ENCODE data around the gene STX4.
A peak's percentile ranks its signal among the peaks of the same experiment; 100 is the strongest.

STX4 gene

DNA sequence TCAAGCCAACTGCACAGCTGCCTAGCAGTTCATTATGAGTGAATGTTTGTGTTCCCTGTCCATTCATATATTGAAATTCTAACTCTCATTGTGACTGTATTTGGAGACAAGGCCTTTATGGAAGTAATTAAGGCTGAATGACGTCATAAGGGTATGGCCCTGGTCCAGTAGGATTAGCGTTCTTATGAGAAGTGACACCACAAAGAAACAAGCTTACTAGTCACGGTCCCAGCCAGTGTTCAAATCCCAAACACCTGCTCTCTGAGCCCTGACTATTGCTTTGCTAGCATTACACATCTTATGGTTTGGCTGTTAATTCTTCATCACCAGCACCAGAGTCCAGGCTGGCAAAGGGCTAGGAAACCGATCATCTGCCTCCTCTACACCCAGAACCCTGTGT is 38.5 kb downstream of the STX4 start:
- DNase-seq: no peak

DNA sequence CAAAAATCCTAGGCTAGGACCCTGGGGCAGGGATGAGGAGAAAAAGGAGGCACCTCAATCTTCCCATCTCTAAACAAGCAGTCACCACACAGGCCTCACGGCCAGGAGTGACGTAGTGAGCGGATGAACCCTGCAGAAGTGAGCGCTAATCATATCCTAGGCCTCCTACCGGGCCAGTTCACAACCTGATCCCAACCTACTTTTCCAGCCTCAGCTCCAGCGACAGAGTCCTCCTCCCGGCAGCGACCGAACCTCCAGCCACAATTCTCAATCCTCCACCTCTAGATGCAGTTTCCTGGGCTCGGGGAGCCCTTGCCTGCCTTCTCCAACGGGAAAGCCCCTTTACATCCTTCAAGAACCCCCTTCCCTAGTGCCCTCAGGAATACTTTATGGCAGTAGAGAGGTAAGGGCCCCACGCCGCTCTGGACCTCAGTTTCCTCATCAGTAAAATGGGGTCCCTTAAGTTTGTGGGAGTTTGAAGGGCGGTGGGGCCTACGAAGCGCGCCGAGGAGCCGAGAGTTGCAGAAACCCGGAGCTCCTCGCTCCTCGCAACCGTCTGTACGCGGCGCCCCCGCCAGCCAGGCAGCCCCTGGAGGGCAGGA is 39.3 kb downstream of the STX4 start:
- DNase-seq: peak; percentile 42 to 43

DNA sequence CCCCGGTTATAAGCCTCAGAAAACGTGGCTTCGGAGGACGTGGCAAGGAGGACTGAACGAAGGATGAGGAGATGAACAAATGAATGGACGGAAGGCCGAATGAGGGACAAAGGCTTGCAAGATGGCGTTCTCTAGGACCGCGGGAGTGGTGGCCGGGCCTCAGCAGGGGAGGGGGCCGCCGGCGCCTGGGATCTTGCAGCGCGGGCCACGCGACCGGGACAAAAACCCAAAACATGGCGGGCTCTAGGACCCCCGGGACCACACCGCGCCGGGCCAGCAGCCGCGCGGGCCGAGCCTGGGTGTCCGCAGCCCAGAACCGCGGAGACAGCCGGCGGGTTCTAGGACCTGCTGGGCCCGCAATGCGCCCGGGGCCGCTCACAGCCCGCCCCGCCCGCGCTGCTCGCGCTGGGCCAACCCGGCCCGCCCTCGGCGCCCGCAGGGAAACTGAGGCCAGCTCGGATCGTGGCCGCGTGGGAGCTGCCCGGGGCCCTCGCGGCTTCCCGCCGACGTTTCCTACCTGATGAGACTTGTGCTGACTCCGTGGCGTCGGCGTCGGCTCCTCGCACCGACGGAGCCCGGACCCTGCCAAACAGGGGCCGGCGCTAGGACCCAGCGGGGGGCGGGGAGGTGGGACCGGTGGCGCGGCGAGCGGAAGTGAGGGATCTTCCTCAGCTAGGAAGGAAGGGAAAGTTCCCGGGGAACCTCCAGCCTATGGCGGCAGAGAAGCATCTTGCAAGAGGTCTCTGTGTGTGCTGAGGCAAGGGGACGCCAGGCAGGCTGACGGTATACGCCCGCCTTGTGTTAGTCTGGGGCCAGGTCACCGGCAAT is 40.0 kb downstream of the STX4 start:
- DNase-seq: peak; percentile 92 to 93

DNA sequence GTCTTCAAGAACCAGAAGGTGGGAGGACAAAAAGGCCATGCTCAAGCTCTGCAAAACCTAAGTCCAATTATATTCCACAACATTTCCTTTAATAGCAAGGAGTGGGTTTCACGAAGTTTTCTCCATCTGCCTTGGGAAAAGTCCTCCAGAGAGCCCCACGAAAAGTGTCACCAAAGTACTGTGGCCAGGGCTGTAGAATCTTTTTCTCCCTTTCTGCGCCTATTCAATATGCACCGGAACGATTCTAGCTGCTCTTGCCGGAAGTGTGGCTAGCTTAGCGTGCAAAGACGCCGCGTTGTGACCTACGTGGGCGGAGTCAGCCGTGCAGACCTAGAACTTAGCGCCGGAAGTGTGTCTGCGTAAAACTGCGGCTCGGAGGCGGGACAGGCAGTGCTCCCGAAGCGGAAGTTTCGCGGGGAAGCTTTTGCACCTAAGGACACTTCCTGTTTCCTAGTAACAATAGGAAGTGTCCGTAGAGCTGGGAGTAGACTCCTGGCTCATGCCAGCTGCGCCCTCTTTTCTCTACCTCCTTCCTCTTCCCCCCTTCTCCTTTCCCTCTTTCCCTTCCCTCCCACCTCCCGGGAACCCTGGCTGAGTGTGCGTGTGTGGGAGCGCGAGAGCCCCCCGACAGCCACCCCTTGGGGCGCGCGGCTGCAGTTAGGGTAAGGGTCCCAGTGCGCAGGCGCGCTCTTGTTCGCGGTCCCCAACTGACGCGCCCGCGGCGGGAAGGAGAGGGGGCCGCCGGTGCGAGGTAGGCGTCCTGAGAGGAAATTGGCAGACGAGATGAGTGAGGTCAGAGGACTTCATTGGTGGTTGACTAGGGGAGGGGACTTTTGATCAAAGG is 40.8 kb downstream of the STX4 start, which contains the start of the genes ZNF646 and ZNF668:
Gene ZNF646, plus strand, starts transcription at position 453 of the 844 bp plus-strand sequence. CDS start 1,903 bp downstream, outside the sequence.
Gene ZNF668, minus strand, starts transcription at position 271 of the 844 bp plus-strand sequence. CDS start 9,781 bp downstream, outside the sequence.
- DNase-seq: peak; percentile 97 to 98

DNA sequence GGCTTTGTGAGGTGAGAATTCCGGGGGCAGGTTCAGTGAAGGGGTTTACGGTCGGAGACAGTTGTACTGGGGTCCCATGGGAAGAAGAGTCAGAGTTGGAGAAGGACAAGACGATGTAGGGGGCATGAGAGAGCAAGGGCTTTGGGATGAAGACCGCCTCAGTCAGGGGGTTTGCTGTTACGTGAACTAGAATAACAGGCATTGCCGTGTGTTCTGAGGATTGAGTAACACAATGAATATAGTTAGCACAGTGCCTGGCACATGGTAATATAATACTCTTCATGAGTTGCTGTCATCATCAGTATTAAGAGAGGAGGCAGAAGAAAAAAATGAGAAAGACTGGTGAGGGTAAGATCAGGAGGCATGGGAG is 41.4 kb downstream of the STX4 start:
- DNase-seq: no peak

DNA sequence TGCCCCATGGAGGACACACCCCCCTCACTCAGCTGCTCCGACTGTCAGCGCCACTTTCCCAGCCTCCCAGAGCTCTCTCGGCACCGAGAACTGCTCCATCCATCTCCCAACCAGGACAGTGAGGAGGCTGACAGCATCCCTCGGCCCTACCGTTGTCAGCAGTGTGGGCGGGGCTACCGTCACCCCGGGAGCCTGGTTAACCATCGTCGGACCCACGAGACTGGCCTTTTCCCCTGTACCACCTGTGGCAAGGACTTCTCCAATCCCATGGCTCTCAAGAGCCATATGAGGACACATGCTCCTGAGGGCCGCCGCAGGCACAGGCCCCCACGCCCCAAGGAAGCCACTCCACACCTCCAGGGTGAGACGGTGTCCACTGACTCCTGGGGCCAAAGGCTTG is 43.0 kb downstream of the STX4 start:
- no peak for DNase-seq

DNA sequence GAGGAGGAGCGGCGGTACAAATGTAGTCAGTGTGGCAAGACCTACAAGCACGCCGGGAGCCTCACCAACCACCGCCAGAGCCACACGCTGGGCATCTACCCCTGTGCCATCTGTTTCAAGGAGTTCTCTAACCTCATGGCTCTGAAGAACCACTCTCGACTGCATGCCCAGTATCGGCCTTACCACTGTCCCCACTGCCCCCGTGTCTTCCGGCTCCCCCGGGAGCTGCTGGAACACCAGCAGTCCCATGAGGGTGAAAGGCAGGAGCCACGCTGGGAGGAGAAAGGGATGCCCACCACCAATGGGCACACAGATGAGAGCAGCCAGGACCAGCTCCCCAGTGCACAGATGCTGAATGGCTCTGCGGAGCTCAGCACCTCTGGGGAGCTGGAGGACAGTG is 43.7 kb downstream of the STX4 start:
- no peak for DNase-seq

DNA sequence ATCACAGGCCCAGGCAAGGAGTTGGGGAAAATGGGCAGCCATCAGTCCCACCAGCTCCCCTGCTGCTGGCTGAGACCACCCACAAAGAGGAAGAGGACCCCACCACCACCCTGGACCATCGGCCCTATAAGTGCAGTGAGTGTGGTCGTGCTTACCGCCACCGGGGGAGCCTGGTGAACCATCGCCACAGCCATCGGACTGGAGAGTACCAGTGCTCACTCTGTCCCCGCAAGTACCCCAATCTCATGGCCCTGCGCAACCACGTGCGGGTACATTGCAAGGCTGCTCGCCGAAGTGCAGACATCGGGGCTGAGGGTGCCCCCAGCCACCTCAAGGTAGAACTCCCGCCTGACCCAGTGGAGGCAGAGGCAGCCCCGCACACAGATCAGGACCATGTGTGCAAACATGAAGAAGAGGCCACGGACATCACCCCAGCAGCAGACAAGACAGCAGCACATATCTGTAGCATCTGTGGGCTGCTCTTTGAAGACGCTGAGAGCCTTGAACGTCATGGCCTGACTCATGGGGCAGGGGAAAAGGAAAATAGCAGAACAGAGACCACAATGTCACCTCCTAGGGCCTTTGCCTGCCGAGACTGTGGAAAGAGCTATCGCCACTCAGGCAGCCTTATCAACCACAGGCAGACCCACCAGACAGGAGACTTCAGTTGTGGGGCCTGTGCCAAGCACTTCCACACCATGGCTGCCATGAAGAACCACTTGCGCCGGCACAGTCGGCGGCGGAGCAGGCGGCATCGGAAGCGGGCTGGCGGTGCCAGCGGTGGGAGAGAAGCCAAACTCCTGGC is 44.4 kb downstream of the STX4 start:
- no peak for DNase-seq

DNA sequence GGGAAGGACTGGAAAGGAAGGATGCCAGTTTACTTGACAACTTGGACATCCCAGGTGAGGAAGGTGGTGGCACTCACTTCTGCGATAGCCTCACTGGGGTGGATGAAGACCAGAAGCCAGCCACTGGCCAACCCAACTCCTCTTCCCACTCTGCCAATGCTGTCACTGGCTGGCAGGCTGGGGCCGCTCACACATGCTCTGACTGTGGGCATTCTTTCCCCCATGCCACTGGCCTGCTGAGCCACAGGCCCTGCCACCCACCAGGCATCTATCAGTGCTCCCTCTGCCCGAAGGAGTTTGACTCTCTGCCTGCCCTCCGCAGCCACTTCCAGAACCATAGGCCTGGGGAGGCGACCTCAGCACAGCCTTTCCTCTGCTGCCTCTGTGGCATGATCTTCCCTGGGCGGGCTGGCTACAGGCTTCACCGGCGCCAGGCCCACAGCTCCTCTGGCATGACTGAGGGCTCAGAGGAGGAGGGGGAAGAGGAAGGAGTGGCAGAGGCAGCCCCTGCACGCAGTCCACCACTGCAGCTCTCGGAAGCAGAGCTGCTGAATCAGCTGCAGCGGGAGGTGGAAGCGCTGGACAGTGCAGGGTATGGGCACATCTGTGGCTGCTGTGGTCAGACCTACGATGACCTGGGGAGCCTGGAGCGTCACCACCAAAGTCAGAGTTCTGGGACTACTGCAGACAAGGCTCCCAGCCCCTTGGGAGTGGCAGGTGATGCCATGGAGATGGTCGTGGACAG is 45.4 kb downstream of the STX4 start:
- DNase-seq: no peak

DNA sequence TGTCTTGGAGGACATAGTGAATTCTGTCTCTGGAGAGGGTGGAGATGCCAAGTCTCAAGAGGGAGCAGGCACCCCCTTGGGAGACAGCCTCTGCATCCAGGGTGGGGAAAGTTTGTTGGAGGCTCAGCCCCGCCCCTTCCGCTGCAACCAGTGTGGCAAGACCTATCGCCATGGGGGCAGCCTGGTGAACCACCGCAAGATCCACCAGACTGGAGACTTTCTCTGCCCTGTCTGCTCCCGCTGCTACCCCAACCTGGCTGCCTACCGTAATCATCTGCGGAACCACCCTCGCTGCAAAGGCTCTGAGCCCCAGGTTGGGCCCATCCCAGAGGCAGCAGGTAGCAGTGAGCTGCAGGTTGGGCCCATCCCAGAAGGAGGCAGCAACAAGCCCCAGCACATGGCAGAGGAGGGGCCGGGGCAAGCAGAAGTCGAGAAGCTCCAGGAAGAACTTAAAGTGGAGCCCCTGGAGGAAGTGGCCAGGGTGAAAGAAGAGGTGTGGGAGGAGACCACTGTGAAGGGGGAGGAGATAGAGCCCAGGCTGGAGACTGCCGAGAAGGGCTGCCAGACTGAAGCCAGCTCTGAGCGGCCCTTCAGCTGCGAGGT is 46.1 kb downstream of the STX4 start:
- DNase-seq: no peak

DNA sequence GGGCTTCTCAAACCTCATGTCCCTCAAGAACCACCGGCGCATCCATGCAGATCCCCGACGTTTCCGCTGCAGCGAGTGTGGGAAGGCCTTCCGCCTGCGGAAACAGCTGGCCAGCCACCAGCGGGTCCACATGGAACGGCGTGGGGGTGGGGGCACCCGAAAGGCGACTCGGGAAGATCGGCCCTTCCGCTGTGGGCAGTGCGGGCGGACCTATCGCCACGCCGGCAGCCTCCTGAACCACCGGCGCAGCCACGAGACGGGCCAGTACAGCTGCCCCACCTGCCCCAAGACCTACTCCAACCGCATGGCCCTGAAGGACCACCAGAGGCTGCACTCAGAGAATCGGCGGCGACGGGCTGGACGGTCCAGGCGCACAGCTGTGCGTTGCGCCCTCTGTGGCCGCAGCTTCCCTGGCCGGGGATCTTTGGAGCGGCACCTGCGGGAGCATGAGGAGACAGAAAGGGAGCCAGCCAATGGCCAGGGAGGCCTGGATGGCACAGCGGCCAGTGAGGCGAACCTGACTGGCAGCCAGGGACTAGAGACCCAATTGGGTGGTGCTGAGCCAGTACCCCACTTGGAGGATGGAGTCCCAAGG is 46.8 kb downstream of the STX4 start:
- DNase-seq: no peak

DNA sequence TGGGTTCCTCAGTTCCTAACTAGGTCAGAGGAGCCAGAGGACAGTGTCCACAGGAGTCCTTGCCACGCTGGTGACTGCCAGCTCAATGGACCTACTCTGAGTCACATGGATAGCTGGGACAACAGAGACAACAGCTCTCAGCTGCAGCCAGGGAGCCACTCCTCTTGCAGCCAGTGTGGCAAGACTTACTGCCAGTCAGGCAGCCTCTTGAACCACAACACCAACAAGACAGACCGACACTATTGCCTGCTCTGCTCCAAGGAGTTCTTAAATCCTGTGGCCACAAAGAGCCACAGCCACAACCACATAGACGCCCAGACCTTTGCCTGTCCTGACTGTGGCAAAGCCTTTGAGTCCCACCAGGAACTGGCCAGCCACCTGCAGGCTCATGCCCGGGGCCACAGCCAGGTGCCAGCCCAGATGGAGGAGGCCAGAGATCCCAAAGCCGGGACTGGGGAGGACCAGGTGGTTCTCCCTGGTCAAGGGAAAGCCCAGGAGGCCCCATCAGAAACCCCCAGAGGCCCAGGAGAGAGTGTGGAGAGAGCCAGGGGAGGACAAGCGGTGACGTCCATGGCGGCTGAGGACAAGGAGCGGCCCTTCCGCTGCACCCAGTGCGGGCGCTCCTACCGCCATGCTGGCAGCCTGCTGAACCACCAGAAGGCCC is 47.5 kb downstream of the STX4 start:
- no peak for DNase-seq

DNA sequence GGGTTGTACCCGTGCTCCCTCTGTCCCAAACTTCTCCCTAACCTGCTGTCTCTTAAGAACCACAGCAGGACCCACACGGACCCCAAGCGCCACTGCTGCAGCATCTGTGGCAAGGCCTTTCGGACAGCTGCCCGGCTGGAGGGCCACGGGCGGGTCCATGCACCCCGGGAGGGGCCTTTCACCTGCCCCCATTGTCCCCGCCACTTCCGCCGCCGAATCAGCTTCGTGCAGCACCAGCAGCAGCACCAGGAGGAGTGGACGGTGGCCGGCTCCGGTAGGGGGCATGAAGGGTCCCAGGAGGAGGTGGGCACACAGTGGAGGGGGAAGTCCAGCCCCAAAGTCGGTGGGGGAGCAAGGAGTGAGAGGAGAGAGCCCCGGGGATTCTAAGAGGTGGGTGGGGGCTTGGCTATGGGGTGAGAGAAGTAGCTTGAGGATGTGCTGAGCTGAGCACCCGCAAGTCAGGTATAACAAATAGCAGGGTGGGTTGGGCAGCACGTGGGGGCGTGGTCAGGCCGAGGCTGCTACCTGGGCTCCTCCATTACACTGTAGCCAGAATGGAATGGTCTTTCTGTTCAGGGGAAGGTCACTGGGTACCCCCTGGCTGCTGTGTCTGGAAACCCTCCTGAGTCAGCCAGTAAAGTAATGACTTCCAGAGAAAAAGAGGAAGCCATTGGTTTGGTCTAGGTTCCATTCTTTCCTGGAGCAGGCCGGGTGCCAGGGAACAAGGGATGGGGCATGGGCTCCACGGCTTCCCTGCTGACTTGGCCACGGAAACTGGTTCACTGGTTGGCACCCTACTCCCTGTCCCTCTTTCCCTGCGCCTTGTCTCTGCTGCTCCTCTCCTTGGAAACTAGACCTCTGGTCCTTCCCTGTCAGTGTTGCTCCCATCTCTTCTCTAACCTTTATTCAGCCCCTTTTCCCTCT is 48.3 kb downstream of the STX4 start:
- no peak for DNase-seq

DNA sequence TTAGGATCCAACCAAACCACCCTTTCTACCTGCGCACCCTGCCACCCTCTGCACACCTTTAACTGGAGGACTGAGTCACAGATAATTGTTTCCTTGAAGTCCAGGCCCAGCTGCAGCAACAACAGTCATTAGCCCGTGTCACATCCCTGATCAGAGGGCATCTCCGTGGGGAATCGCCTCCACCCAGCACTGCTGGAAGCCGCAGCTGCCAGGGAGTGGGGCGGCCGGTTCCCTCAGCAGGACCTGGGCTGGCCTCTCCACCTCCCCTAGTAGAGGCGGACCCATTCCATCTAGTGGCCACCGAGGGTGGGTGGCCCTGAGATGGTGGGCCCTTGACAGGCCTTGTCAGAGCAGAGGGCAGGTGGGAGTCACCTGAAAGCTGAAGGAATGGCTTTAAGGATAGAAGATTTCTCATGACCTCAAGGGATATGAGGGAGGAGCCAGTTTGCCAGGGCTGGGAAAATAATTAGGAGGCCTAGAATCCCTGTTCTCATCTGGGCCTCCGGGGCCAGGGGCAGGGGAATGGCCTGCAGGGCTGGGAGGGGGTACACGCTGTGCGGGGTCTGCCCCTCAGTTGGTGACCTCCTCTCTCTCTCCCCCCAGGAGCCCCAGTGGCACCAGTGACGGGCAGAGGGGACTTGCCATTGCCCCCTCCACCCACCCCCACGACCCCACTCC is 49.1 kb downstream of the STX4 start:
- DNase-seq: no peak

DNA sequence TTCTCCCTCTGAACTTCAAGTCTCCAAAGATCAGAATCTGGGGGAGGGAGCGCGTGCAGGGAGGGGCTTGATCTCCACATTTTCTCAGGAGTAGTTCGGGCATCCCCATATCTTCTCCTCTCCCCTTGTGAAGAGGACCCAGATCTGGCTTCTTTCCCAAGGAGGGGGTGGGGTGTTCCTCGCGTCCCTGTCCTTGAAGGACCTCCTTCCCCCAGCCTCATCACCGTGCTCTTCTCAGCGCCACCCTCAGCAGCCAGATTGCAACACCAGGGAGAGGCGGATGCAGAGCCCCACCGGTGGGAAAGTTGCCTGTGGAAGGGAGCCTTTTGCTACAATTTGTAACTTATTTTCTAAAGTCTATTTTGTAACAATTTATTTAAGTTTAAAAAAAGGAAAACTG is 49.7 kb downstream of the STX4 start:
- DNase-seq: no peak

DNA sequence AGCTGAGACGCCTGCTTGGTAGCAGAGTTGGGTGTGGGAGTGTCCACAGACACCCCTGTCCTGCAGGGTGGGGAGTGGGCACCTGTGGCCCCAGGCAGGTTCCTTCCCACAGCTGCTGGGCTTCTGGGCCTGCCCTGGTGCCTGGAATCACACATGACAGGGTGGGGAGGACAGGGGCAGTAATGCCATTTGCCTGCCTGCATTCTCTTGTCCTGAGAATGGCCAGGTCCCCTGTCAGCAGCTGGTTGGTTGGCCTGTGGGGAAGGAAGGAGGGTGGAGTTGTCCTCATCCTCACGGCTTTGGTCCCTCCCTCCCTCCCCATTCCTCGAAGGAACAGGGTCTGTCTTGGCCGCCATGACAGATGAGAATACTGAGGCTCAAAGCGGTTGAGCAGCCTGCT is 50.2 kb downstream of the STX4 start:
- no peak for DNase-seq

DNA sequence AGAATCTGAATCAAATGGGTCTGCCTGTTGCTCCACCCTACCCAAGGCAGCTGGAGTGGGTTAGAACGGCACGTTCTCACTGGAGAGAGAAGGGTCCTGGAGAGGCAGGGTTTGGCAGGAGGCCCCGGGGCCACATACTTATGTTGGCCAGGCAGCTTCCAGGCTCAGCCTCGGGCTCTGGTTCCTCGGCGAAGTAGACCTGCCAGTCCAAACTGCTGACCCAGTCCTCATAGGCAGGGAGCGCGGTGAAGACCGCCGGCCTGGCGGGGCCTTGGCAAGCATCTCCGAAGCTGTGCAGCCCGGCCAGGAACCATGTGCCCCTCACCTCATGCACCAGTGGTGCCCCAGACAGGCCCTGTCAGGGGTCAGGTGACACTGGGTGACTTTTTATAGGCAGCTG is 50.6 kb downstream of the STX4 start:
- no peak for DNase-seq

DNA sequence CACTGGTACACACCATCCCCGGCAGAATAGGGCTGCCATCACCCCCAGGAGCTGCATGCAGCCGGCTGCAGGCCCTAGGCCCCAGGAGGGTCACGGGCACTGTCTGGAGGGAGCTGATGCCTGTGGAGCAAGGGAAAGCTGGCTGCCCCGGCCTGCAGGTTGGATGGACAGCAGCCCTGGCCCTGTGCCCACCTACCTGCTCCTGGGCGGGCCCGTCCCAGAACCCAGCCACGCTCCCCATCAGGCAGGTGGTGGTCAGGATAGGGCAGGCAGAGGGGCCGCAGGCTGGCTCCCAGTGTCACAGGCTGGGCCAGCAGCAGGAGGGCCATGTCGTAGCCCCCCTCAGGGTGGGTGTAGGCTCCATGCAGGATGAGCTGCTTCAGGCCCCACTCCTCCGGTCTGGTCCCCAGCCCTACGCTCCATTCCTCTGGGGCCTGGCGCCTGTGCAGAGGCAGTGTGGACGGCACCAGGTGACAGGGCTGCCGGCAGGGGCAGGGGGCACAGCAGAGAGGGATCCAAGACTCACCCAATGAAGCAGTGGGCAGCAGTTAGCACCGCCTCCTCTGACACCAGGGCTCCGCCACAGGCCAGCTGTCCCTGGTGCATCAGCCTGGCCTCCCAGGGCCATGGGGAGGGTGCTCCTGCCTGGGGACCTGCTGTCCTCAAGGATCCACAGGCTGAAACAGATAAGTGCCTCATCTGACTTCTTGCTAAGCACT is 51.4 kb downstream of the STX4 start:
- no peak for DNase-seq

Data from stimulated activated CD4-positive, alpha-beta T cell treated with anti-CD3 and anti-CD28 coated beads, Interleukin-2, amount 100 ng/mL, for 24 hours (primary cell).